SU-DHL-6 (cell line): Measurements from ENCODE around the gene PSME2.

ENCODE experiments used
- CTCF ChIP-seq: fragments of 200-600 bp; sonication (generic); IDR thresholded peaks from one replicate; pipeline ENCODE4 v1.5.1; 2017; ENCODE audit warnings: antibody characterized with exemption, mild to moderate bottlenecking, low read length, moderate library complexity; ENCODE audit not compliant: insufficient read depth, poor library complexity, severe bottlenecking
- EZH2phosphoT487 ChIP-seq: fragments of 200-600 bp; sonication (generic), shearing (Covaris generic); conservative IDR thresholded peaks from 2 replicates; pipeline ENCODE4 v1.6.1; 2018; ENCODE audit warnings: mild to moderate bottlenecking, antibody characterized with exemption, low read length, moderate library complexity, mixed read lengths

- TF ChIP-seq CTCF: no peak
- no peak for TF ChIP-seq EZH2phosphoT487
These were observed 30.8 kb upstream of the PSME2 start for GRCh38 chr14:24177041-24177825.
